ENCODE results near the gene PPP1R16B.

PPP1R16B gene

GRCh38 chr20:38863024-38863851 lies 57.7 kb downstream of the PPP1R16B start:
- Histone ChIP-seq H3K4me3 (ENCODE audit: low read length) (no peak overlapping the region), H3K9me3 (ENCODE audit: control insufficient read depth, low read length) (no peaks in the 10 kb centered on the region), H3K9ac (ENCODE audit: low read length) (no peak overlapping the region), H3K4me1 (ENCODE audit: control insufficient read depth, insufficient read depth, low read length) (no peaks in the 10 kb centered on the region), H3K36me3 (ENCODE audit: control insufficient read depth, insufficient read depth, low read length) (no peaks in the 10 kb centered on the region), H3K27me3 (ENCODE audit: control insufficient read depth, insufficient read depth, low read length) (no peaks in the 10 kb centered on the region)

GRCh38 chr20:38864662-38865061 lies 59.2 kb downstream of the PPP1R16B start:
- H3K27me3 ChIP-seq (ENCODE audit: control insufficient read depth, insufficient read depth, low read length) = no peaks in the 10 kb centered on the region
- no peak overlapping the region for H3K4me3 ChIP-seq (ENCODE audit: low read length)
- H3K9me3 ChIP-seq (ENCODE audit: control insufficient read depth, low read length) = no peaks in the 10 kb centered on the region
- H3K4me1 ChIP-seq (ENCODE audit: control insufficient read depth, insufficient read depth, low read length) = no peaks in the 10 kb centered on the region
- H3K36me3 ChIP-seq (ENCODE audit: control insufficient read depth, insufficient read depth, low read length) = no peaks in the 10 kb centered on the region
- H3K9ac ChIP-seq (ENCODE audit: low read length) = no peak overlapping the region

- Histone ChIP-seq H3K9ac (ENCODE audit: low read length) (no peak overlapping the region), H3K4me3 (ENCODE audit: low read length) (no peak overlapping the region), H3K27me3 (ENCODE audit: control insufficient read depth, insufficient read depth, low read length) (no peaks in the 10 kb centered on the region), H3K36me3 (ENCODE audit: control insufficient read depth, insufficient read depth, low read length) (no peaks in the 10 kb centered on the region), H3K4me1 (ENCODE audit: control insufficient read depth, insufficient read depth, low read length) (no peaks in the 10 kb centered on the region), H3K9me3 (ENCODE audit: control insufficient read depth, low read length) (no peaks in the 10 kb centered on the region)
These were observed 61.0 kb downstream of the PPP1R16B start for GRCh38 chr20:38866265-38867061.

GRCh38 chr20:38867062-38867359 lies 61.5 kb downstream of the PPP1R16B start:
- Histone ChIP-seq H3K9me3 (ENCODE audit: control insufficient read depth, low read length) (no peaks in the 10 kb centered on the region), H3K4me1 (ENCODE audit: control insufficient read depth, insufficient read depth, low read length) (peaks cover 2% of the 10 kb centered on the region), H3K4me3 (ENCODE audit: low read length) (no peak overlapping the region), H3K36me3 (ENCODE audit: control insufficient read depth, insufficient read depth, low read length) (no peaks in the 10 kb centered on the region), H3K9ac (ENCODE audit: low read length) (no peak overlapping the region), H3K27me3 (ENCODE audit: control insufficient read depth, insufficient read depth, low read length) (no peaks in the 10 kb centered on the region)

- no peak overlapping the region for H3K4me3 ChIP-seq (ENCODE audit: low read length)
- H3K9ac ChIP-seq (ENCODE audit: low read length) = no peak overlapping the region
- no peaks in the 10 kb centered on the region for H3K9me3 ChIP-seq (ENCODE audit: control insufficient read depth, low read length)
- H3K36me3 ChIP-seq (ENCODE audit: control insufficient read depth, insufficient read depth, low read length) = no peaks in the 10 kb centered on the region
- peaks cover 8% of the 10 kb centered on the region for H3K4me1 ChIP-seq (ENCODE audit: control insufficient read depth, insufficient read depth, low read length)
- H3K27me3 ChIP-seq (ENCODE audit: control insufficient read depth, insufficient read depth, low read length) = no peaks in the 10 kb centered on the region
These were observed 65.4 kb downstream of the PPP1R16B start for GRCh38 chr20:38870733-38871559.

GRCh38 chr20:38871560-38871953 lies 66.1 kb downstream of the PPP1R16B start:
- Histone ChIP-seq H3K27me3 (ENCODE audit: control insufficient read depth, insufficient read depth, low read length) (no peaks in the 10 kb centered on the region), H3K9me3 (ENCODE audit: control insufficient read depth, low read length) (no peaks in the 10 kb centered on the region), H3K9ac (ENCODE audit: low read length) (no peak overlapping the region), H3K4me3 (ENCODE audit: low read length) (no peak overlapping the region), H3K4me1 (ENCODE audit: control insufficient read depth, insufficient read depth, low read length) (peaks cover 8% of the 10 kb centered on the region), H3K36me3 (ENCODE audit: control insufficient read depth, insufficient read depth, low read length) (no peaks in the 10 kb centered on the region)

GRCh38 chr20:38872036-38872435 lies 66.5 kb downstream of the PPP1R16B start:
- Histone ChIP-seq H3K9me3 (ENCODE audit: control insufficient read depth, low read length) (no peaks in the 10 kb centered on the region), H3K36me3 (ENCODE audit: control insufficient read depth, insufficient read depth, low read length) (no peaks in the 10 kb centered on the region), H3K4me3 (ENCODE audit: low read length) (no peak overlapping the region), H3K4me1 (ENCODE audit: control insufficient read depth, insufficient read depth, low read length) (peaks cover 8% of the 10 kb centered on the region), H3K9ac (ENCODE audit: low read length) (no peak overlapping the region), H3K27me3 (ENCODE audit: control insufficient read depth, insufficient read depth, low read length) (no peaks in the 10 kb centered on the region)

GRCh38 chr20:38872491-38873049 lies 67.1 kb downstream of the PPP1R16B start:
- Histone ChIP-seq H3K9ac (ENCODE audit: low read length) (no peak overlapping the region), H3K9me3 (ENCODE audit: control insufficient read depth, low read length) (no peaks in the 10 kb centered on the region), H3K4me3 (ENCODE audit: low read length) (no peak overlapping the region), H3K36me3 (ENCODE audit: control insufficient read depth, insufficient read depth, low read length) (no peaks in the 10 kb centered on the region), H3K4me1 (ENCODE audit: control insufficient read depth, insufficient read depth, low read length) (peaks cover 8% of the 10 kb centered on the region), H3K27me3 (ENCODE audit: control insufficient read depth, insufficient read depth, low read length) (no peaks in the 10 kb centered on the region)

GRCh38 chr20:38873050-38873581 lies 67.6 kb downstream of the PPP1R16B start:
- H3K4me3 ChIP-seq (ENCODE audit: low read length) = no peak overlapping the region

GRCh38 chr20:38874460-38875174 lies 69.1 kb downstream of the PPP1R16B start:
- H3K4me1 ChIP-seq (ENCODE audit: control insufficient read depth, insufficient read depth, low read length) = peaks cover 8% of the 10 kb centered on the region
- no peak overlapping the region for H3K4me3 ChIP-seq (ENCODE audit: low read length)
- H3K36me3 ChIP-seq (ENCODE audit: control insufficient read depth, insufficient read depth, low read length) = no peaks in the 10 kb centered on the region
- no peak overlapping the region for H3K9ac ChIP-seq (ENCODE audit: low read length)
- H3K9me3 ChIP-seq (ENCODE audit: control insufficient read depth, low read length) = no peaks in the 10 kb centered on the region
- H3K27me3 ChIP-seq (ENCODE audit: control insufficient read depth, insufficient read depth, low read length) = no peaks in the 10 kb centered on the region

More at GRCh38 chr20:38873050-38873581, 67.6 kb downstream of the PPP1R16B start:
- peaks cover 8% of the 10 kb centered on the region for H3K4me1 ChIP-seq (ENCODE audit: control insufficient read depth, insufficient read depth, low read length)
- no peak overlapping the region for H3K9ac ChIP-seq (ENCODE audit: low read length)
- no peaks in the 10 kb centered on the region for H3K9me3 ChIP-seq (ENCODE audit: control insufficient read depth, low read length)
- H3K27me3 ChIP-seq (ENCODE audit: control insufficient read depth, insufficient read depth, low read length) = no peaks in the 10 kb centered on the region
- no peaks in the 10 kb centered on the region for H3K36me3 ChIP-seq (ENCODE audit: control insufficient read depth, insufficient read depth, low read length)

Data from mucosa of stomach (tissue), 1 donor.